Smooth muscle cell (in vitro differentiated cells): ENCODE measurements around the gene COL20A1. TPM values are rescaled to one million over a fixed set of nuclear protein-coding genes. Genes with fewer than 3 reads are reported as not detected.

ENCODE experiments used
- DNase-seq: peaks from one replicate; lab custom pipeline; 2025; ENCODE audit not compliant: unreplicated experiment; lab: John Stamatoyannopoulos, UW
- H2AFZ ChIP-seq: fragments of 200-600 bp; sonication (generic); 2 replicates; pipeline ENCODE4 v1.6.0; 2016; ENCODE audit warnings: antibody characterized with exemption, low read depth, mild to moderate bottlenecking
- H3F3A ChIP-seq: fragments of 200-600 bp; sonication (generic); 2 replicates; pipeline ENCODE4 v1.6.0; 2017; ENCODE audit warnings: antibody characterized with exemption, low read depth
- H3K27ac ChIP-seq: fragments of 200-600 bp; sonication (generic); 2 replicates; pipeline ENCODE4 v1.5.1; 2016; ENCODE audit warnings: low read depth, mild to moderate bottlenecking
- H3K27me3 ChIP-seq: fragments of 200-600 bp; sonication (generic); 2 replicates; pipeline ENCODE4 v1.6.1; 2016; ENCODE audit warnings: low read depth, mild to moderate bottlenecking
- H3K36me3 ChIP-seq: fragments of 200-600 bp; sonication (generic); 2 replicates; pipeline ENCODE4 v1.5.1; 2016; ENCODE audit warnings: low read depth
- H3K4me1 ChIP-seq: fragments of 200-600 bp; sonication (generic); 2 replicates; pipeline ENCODE4 v1.5.1; 2016; ENCODE audit warnings: low read depth
- H3K4me2 ChIP-seq: fragments of 200-600 bp; sonication (generic); 2 replicates; pipeline ENCODE4 v1.6.0; 2016; ENCODE audit warnings: mild to moderate bottlenecking
- H3K4me3 ChIP-seq: fragments of 200-600 bp; sonication (generic); 2 replicates; pipeline ENCODE4 v1.5.1; 2016; ENCODE audit warnings: mild to moderate bottlenecking
- H3K79me2 ChIP-seq: fragments of 200-600 bp; sonication (generic); 2 replicates; pipeline ENCODE4 v1.6.0; 2016; ENCODE audit warnings: low read depth, mild to moderate bottlenecking
- H3K9ac ChIP-seq: fragments of 200-600 bp; sonication (generic); 2 replicates; pipeline ENCODE4 v1.6.0; 2016; ENCODE audit warnings: low read depth
- H3K9me3 ChIP-seq: fragments of 200-600 bp; sonication (generic); replicated peaks from 2 replicates; pipeline ENCODE4 v1.5.1; 2016; ENCODE audit warnings: low read depth
- H4K20me1 ChIP-seq: fragments of 200-600 bp; sonication (generic); 2 replicates; pipeline ENCODE4 v1.6.0; 2016; ENCODE audit warnings: low read depth
- CTCF ChIP-seq: fragments of 200-600 bp; sonication (generic); IDR thresholded peaks from 2 replicates; pipeline ENCODE4 v1.5.1; 2017; ENCODE audit warnings: borderline replicate concordance, mild to moderate bottlenecking, antibody characterized with exemption; ENCODE audit not compliant: insufficient read depth, poor library complexity, severe bottlenecking
- WGBS: methylation state at CpG from one replicate; pipeline ENCODE4 v1.1.7; 2016; ENCODE audit warnings: low lambda C conversion rate; 5-methylcytosine and 5-hydroxymethylcytosine counted together
- polyA plus RNA-seq: library from polyadenylated mRNA; unstranded; fragments of >200 nt; fragmentation: Nextera tagmentation; extraction: Ambion mirVana; gene quantifications from 2 replicates; pipeline ENCODE4 v1.2.1, GENCODE V29; 2016
- total RNA-seq: library from RNA; depleted of rRNA; stranded (reverse); fragments of >200 nt; gene quantifications from 2 replicates; pipeline ENCODE4 v1.2.3, GENCODE V29; 2014

COL20A1 gene
- total and polyA plus RNA-seq, 2 experiments from 2014 or later = 0.23 to 0.36 TPM

GRCh38 chr20:63380346-63380870, 87.4 kb downstream of the COL20A1 start:
- H3K4me1 ChIP-seq = peaks cover 15% of the 10 kb centered on the region
- no peak overlapping the region for H2AFZ ChIP-seq
- no peak for DNase-seq
- no peaks in the 10 kb centered on the region for H3K36me3 ChIP-seq
- no peaks in the 10 kb centered on the region for H3K79me2 ChIP-seq
- no peak overlapping the region for H3K9ac ChIP-seq
- no peak for TF ChIP-seq CTCF
- H3K27ac ChIP-seq = no peak overlapping the region
- H4K20me1 ChIP-seq = no peaks in the 10 kb centered on the region
- H3K4me3 ChIP-seq = no peak overlapping the region
- H3F3A ChIP-seq = no peaks in the 10 kb centered on the region
- H3K9me3 ChIP-seq = no peaks in the 10 kb centered on the region
- H3K4me2 ChIP-seq = no peak overlapping the region
- no peaks in the 10 kb centered on the region for H3K27me3 ChIP-seq
- WGBS = 92% methylated on average over 19 of the region's 21 CpGs

- DNase-seq = no peak
Observed at GRCh38 chr20:63381781-63382431, 88.9 kb downstream of the COL20A1 start.

GRCh38 chr20:63382551-63383300, 89.7 kb downstream of the COL20A1 start:
- Histone ChIP-seq H3K79me2 (no peaks in the 10 kb centered on the region), H2AFZ (no peak overlapping the region), H3F3A (no peaks in the 10 kb centered on the region), H3K4me3 (no peak overlapping the region), H3K9ac (no peak overlapping the region), H4K20me1 (no peaks in the 10 kb centered on the region), H3K27me3 (no peaks in the 10 kb centered on the region), H3K27ac (no peak overlapping the region), H3K4me2 (no peak overlapping the region), H3K9me3 (no peaks in the 10 kb centered on the region), H3K36me3 (no peaks in the 10 kb centered on the region), H3K4me1 (peaks cover 7% of the 10 kb centered on the region)
- 83% methylated on average over 17 of the region's 17 CpGs for WGBS
- no peak for DNase-seq
- TF ChIP-seq CTCF = no peak

More at GRCh38 chr20:63381781-63382431, 88.9 kb downstream of the COL20A1 start:
- H3K9ac ChIP-seq = no peak overlapping the region
- H3K27me3 ChIP-seq = no peaks in the 10 kb centered on the region
- no peak overlapping the region for H3K4me2 ChIP-seq
- no peaks in the 10 kb centered on the region for H3K36me3 ChIP-seq
- peaks cover 15% of the 10 kb centered on the region for H3K4me1 ChIP-seq
- H3K79me2 ChIP-seq = no peaks in the 10 kb centered on the region
- H2AFZ ChIP-seq = no peak overlapping the region
- no peak overlapping the region for H3K4me3 ChIP-seq
- H4K20me1 ChIP-seq = no peaks in the 10 kb centered on the region
- no peak overlapping the region for H3K27ac ChIP-seq
- 30% methylated on average over 22 of the region's 22 CpGs for WGBS
- TF ChIP-seq CTCF = peak; percentile 98
- no peaks in the 10 kb centered on the region for H3K9me3 ChIP-seq
- no peaks in the 10 kb centered on the region for H3F3A ChIP-seq
